Measurements from ENCODE around the gene PGLYRP1.

The PGLYRP1 gene

DNA sequence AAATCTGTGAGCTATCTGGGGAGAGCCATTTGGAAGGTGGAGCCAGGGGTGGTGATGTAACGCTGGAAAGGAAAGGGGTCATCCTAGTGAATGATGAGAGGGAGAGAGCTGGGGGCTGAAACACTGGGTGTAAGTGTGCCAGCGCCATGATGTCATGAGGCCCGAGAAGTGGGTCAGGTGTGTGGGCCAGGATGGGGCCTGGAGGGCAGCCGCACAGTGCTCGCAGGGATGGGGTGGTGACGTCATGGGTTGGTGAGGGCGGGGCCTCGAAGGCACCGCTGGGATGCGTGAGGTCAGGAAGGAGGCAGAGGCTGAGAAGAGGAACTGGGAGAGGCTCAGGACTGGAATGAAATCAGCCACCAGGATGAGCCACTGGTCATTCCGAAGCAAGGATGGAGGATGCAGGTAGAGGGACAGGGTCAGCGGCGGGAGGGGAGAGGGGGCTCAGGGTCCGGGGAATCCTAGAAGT is 23.2 kb downstream of the PGLYRP1 start:
- H3K4me3 ChIP-seq (ENCODE audit: low read depth, low read length), result no peak overlapping the region
- H2AFZ ChIP-seq (ENCODE audit: low read length, unreplicated experiment), result no peak overlapping the region

DNA sequence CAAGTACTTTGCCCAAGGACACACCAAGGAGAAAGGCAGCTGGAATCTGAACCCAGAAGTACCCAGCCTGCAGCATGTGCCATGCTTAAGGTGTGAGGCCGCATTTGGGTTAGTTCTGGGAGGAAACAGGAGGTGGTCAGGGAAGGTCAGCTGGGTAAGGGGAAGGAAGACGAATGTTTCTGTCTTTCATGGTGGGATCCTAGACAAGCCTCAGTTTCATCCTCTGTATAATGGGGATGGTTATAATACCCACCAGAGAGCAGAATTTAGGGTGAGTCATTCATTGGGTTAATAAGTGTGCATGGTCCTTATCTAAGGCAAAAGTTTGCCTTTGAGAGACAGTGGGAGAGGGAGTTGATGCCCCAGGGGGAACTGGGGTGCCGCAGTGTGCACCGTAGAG is 24.0 kb downstream of the PGLYRP1 start:
- no peaks in the 10 kb centered on the region for H3K36me3 ChIP-seq (ENCODE audit: insufficient read depth, low read length)
- no peak overlapping the region for H2AFZ ChIP-seq (ENCODE audit: low read length, unreplicated experiment)
- H3K4me3 ChIP-seq (ENCODE audit: low read depth, low read length), result no peak overlapping the region
- no peaks in the 10 kb centered on the region for H3K27me3 ChIP-seq (ENCODE audit: insufficient read depth, low read length)
- H3K4me1 ChIP-seq (ENCODE audit: control insufficient read depth, insufficient read depth, low read length, unreplicated experiment), result no peaks in the 10 kb centered on the region
- no peak overlapping the region for H3K27ac ChIP-seq (ENCODE audit: low read depth, low read length)
- H3K79me2 ChIP-seq (ENCODE audit: control insufficient read depth, insufficient read depth, low read length, unreplicated experiment), result no peaks in the 10 kb centered on the region

More for the DNA sequence above, 23.2 kb downstream of the PGLYRP1 start:
- H3K79me2 ChIP-seq (ENCODE audit: control insufficient read depth, insufficient read depth, low read length, unreplicated experiment), result no peaks in the 10 kb centered on the region
- H3K4me1 ChIP-seq (ENCODE audit: control insufficient read depth, insufficient read depth, low read length, unreplicated experiment), result no peaks in the 10 kb centered on the region
- no peaks in the 10 kb centered on the region for H3K27me3 ChIP-seq (ENCODE audit: insufficient read depth, low read length)
- H3K27ac ChIP-seq (ENCODE audit: low read depth, low read length), result no peak overlapping the region
- H3K36me3 ChIP-seq (ENCODE audit: insufficient read depth, low read length), result no peaks in the 10 kb centered on the region

DNA sequence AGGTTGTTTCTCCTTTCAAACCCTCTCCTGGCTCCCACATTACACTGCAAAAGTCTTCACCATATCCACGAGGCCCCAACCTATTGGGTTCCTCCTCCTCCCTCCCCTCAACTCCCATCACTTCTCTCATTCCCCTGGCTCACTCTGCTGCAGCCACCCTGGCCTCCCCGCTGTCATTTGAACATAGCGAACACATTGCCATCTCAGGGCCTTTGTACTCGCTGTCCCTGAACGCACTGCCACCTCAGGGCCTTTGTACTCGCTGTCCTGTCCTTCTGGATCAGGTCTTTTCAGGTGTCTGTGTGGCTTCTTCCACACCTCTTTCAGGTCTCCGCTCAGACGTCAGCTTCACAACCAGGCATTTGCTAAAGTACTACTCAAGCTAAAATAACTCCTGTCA is 25.9 kb downstream of the PGLYRP1 start:
- Histone ChIP-seq H3K27me3 (ENCODE audit: insufficient read depth, low read length) (no peaks in the 10 kb centered on the region), H3K79me2 (ENCODE audit: control insufficient read depth, insufficient read depth, low read length, unreplicated experiment) (no peaks in the 10 kb centered on the region), H3K4me3 (ENCODE audit: low read depth, low read length) (no peak overlapping the region), H3K27ac (ENCODE audit: low read depth, low read length) (no peak overlapping the region), H3K36me3 (ENCODE audit: insufficient read depth, low read length) (no peaks in the 10 kb centered on the region), H3K4me1 (ENCODE audit: control insufficient read depth, insufficient read depth, low read length, unreplicated experiment) (no peaks in the 10 kb centered on the region), H2AFZ (ENCODE audit: low read length, unreplicated experiment) (no peak overlapping the region)

DNA sequence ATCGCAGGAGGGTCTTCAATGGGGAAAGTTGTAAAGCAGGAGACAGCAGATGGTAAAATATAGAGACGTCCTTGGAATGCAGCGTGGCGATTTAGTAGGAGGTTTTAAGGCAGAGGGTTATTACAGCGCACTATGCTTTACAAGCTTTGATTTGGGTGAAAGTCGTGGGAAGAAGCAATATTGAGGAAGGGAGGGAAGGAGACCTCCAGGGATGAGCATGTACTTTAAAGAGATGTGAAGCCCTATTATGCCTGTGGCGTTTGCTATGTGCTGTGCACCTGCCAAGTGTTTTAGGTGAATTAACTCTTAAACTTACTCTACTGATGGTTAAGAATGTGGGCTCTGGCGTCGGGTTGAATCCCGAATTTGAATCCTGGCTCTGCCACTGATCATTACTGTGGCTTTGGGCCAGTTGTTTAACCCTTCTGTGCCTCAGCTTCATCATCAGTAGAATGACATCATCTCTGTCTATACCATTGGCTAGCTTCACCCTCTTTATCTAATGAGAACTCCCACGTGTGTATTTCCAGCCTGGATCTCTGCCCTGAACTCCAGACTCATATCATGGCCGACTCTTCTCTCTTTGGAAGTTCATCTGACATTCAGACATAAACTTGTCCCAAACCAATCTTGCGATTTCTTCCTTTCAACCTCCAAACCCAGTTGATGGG is 27.0 kb downstream of the PGLYRP1 start:
- Histone ChIP-seq H2AFZ (ENCODE audit: low read length, unreplicated experiment) (peak overlapping the region; percentile 10), H3K27ac (ENCODE audit: low read depth, low read length) (no peak overlapping the region), H3K79me2 (ENCODE audit: control insufficient read depth, insufficient read depth, low read length, unreplicated experiment) (no peaks in the 10 kb centered on the region), H3K4me3 (ENCODE audit: low read depth, low read length) (peak overlapping the region; percentile 87), H3K36me3 (ENCODE audit: insufficient read depth, low read length) (no peaks in the 10 kb centered on the region), H3K27me3 (ENCODE audit: insufficient read depth, low read length) (no peaks in the 10 kb centered on the region), H3K4me1 (ENCODE audit: control insufficient read depth, insufficient read depth, low read length, unreplicated experiment) (no peaks in the 10 kb centered on the region)

DNA sequence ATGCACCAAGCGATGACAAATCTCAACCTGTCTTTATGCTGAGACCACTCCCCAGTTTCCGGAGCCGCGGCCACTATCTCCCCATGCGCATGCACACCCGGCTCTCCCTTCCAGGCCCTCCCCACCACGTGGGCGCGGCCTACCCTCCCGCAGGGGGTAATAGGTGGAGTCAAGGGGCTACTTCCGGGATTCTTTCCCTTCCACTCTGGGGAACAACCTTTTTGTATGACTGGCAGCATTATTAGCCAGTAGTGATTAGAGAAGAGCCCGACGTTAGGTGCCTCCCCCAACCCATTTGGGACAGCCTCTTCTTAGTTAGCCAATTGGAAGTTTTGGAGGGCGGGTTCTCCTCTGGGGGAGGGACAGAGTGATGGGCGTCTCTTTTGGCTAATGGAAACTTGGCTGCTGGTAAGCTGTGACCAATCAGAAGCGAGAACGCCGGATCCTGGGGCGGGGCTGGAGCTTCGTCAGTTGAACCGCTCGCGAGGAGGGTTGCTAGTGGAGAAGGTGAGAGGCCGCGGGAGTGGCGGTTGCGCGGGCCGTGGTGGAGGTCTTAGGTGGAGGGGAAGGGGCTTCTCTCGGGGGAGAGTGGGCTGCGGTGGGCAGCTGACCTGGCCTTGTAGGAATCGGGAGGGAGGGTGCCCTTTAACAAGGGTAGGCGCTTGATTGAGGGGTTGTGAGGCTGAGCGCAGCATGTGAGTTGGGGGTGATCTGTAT is 27.7 kb downstream of the PGLYRP1 start, which contains the start of gene CCDC61:
Gene CCDC61 (plus strand): TSS at position 470 of the 717 bp plus-strand sequence. CDS start 7,552 bp downstream, outside the sequence.
- Histone ChIP-seq H3K27ac (ENCODE audit: low read depth, low read length) (no peak within 1 kb of the TSS), H2AFZ (ENCODE audit: low read length, unreplicated experiment) (peak within 1 kb of the TSS; percentile 10), H3K4me1 (ENCODE audit: control insufficient read depth, insufficient read depth, low read length, unreplicated experiment) (no peaks in the 10 kb centered on the region), H3K36me3 (ENCODE audit: insufficient read depth, low read length) (no peaks in the 10 kb centered on the region), H3K27me3 (ENCODE audit: insufficient read depth, low read length) (no peaks in the 10 kb centered on the region), H3K79me2 (ENCODE audit: control insufficient read depth, insufficient read depth, low read length, unreplicated experiment) (no peaks in the 10 kb centered on the region), H3K4me3 (ENCODE audit: low read depth, low read length) (peak within 1 kb of the TSS; percentile 87)

DNA sequence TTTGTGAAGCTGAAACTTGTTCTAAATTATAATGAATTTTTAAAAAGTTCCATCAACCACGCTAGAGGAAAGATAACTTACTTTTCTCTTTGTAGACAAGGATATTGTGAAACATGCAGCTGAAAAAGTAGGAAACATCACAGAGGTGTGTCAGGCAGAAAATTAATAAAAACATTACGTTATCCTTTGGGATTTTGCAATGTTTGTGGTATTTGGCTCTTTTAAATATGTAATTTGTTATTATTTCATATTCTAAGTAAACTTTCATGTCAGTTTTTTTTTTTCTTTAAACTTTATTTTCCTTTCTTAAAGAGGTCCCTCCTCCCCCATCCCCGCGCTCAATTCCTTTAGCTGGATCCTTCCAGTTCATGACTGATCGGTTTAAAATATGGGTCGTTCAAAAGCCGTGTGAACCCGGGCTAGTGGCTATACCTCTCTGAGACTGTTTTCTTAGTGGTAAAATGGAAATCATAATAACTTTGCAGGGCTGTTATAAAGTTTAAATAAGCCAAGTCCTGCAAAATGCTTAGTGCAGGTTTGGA is 28.3 kb downstream of the PGLYRP1 start:
- Histone ChIP-seq H3K4me1 (ENCODE audit: control insufficient read depth, insufficient read depth, low read length, unreplicated experiment) (no peaks in the 10 kb centered on the region), H3K79me2 (ENCODE audit: control insufficient read depth, insufficient read depth, low read length, unreplicated experiment) (no peaks in the 10 kb centered on the region), H2AFZ (ENCODE audit: low read length, unreplicated experiment) (no peak overlapping the region), H3K27ac (ENCODE audit: low read depth, low read length) (no peak overlapping the region), H3K4me3 (ENCODE audit: low read depth, low read length) (peak overlapping the region; percentile 71), H3K36me3 (ENCODE audit: insufficient read depth, low read length) (no peaks in the 10 kb centered on the region), H3K27me3 (ENCODE audit: insufficient read depth, low read length) (peaks cover 3% of the 10 kb centered on the region)

DNA sequence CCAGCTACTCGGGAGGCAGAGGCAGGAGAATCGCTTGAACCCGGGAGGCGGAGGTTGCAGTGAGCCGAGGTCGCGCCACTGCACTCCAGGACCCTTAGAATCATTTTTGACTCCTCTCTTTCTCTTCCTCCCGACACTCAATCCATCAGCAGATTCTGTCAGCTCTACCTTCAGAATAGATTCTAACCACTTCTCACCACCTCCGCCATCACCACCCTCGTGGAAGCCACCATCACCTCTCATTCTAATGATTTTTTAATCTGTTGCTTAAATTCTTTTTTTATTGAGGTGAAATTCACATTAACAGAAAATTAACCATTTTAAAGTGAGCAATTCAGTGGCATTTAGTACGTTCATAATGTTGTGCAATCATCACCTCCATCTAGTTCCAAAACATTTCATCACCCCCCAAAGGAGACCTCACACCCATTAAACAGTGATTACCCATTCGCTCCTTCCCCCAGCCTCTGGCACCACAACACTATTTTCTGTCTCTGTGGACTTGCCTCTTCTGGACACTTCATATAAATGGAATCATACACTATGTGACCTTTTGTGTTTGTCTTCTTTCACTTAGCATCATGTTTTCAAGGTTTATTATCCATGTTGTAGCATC is 32.6 kb downstream of the PGLYRP1 start:
- H2AFZ ChIP-seq (ENCODE audit: low read length, unreplicated experiment), result no peak overlapping the region
- no peaks in the 10 kb centered on the region for H3K36me3 ChIP-seq (ENCODE audit: insufficient read depth, low read length)
- H3K4me3 ChIP-seq (ENCODE audit: low read depth, low read length), result no peak overlapping the region
- H3K27ac ChIP-seq (ENCODE audit: low read depth, low read length), result no peak overlapping the region
- H3K4me1 ChIP-seq (ENCODE audit: control insufficient read depth, insufficient read depth, low read length, unreplicated experiment), result no peaks in the 10 kb centered on the region
- H3K27me3 ChIP-seq (ENCODE audit: insufficient read depth, low read length), result peaks cover 6% of the 10 kb centered on the region
- H3K79me2 ChIP-seq (ENCODE audit: control insufficient read depth, insufficient read depth, low read length, unreplicated experiment), result no peaks in the 10 kb centered on the region

DNA sequence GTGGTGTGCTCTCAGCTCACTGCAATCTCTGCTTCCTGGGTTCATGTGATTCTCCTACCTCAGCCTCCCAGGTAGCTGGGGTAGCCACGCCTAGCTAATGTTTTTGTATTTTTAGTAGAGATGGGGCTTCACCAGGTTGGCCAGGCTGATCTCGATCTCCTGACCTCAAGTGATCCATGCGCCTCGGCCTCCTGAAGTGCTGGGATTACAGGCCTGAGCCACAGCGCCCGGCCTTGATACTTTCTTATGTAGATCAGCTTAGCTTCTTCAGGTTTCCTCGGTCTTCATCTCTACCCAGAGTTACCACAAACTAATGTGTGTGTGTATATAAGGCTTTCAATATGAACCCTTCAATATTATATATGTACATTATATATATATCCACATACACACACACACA is 37.5 kb downstream of the PGLYRP1 start:
- H3K4me3 ChIP-seq (ENCODE audit: low read depth, low read length), result no peak overlapping the region
- no peak overlapping the region for H2AFZ ChIP-seq (ENCODE audit: low read length, unreplicated experiment)
- no peak overlapping the region for H3K27ac ChIP-seq (ENCODE audit: low read depth, low read length)
- H3K27me3 ChIP-seq (ENCODE audit: insufficient read depth, low read length), result peaks cover 6% of the 10 kb centered on the region
- no peaks in the 10 kb centered on the region for H3K36me3 ChIP-seq (ENCODE audit: insufficient read depth, low read length)
- no peaks in the 10 kb centered on the region for H3K79me2 ChIP-seq (ENCODE audit: control insufficient read depth, insufficient read depth, low read length, unreplicated experiment)
- no peaks in the 10 kb centered on the region for H3K4me1 ChIP-seq (ENCODE audit: control insufficient read depth, insufficient read depth, low read length, unreplicated experiment)

DNA sequence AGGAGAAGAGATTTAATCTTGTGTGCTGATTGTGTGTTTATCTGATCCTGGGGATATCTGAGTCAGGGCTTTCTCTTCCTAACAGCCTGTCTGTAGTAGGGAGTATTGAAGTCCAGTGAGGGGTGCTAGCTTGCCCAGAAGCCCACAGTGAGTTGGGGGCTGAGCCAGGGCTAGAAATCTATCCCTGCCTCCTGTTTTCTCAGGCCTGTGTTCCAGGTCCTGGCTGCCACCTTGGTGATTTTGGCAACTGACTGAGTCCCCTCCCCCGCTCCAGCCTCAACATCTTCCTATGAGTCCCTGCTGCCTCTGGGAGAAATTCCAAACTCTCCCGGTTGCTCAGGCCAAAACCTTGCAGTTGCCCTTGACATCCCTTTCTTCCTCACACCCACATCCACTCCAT is 41.5 kb downstream of the PGLYRP1 start:
- H3K79me2 ChIP-seq (ENCODE audit: control insufficient read depth, insufficient read depth, low read length, unreplicated experiment), result no peaks in the 10 kb centered on the region
- H2AFZ ChIP-seq (ENCODE audit: low read length, unreplicated experiment), result no peak overlapping the region
- no peaks in the 10 kb centered on the region; the same call in 1 of the 2 replicates for H3K27me3 ChIP-seq (ENCODE audit: insufficient read depth, low read length)
- H3K4me1 ChIP-seq (ENCODE audit: control insufficient read depth, insufficient read depth, low read length, unreplicated experiment), result no peaks in the 10 kb centered on the region
- H3K4me3 ChIP-seq (ENCODE audit: low read depth, low read length), result no peak overlapping the region
- H3K36me3 ChIP-seq (ENCODE audit: insufficient read depth, low read length), result no peaks in the 10 kb centered on the region
- no peak overlapping the region for H3K27ac ChIP-seq (ENCODE audit: low read depth, low read length)

DNA sequence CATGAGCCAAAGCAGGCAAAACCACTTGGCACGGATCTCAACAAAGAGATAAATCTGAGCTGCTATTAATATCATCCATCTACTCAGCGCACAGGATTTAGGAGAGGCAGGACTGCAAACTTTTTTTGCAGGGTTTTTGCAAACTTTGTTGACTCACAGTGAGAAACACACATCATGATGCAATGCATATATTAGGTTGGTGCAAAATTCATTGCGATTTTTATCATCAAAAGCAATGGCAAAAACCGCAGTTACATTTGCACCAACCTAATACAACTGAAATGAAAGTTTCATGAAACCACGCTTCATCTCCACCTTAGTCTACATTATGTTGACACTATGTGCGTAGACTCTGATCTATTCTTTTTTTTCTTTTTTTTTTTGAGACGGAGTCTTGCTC is 44.7 kb downstream of the PGLYRP1 start:
- Histone ChIP-seq H3K36me3 (ENCODE audit: insufficient read depth, low read length) (no peaks in the 10 kb centered on the region), H3K4me1 (ENCODE audit: control insufficient read depth, insufficient read depth, low read length, unreplicated experiment) (no peaks in the 10 kb centered on the region), H3K79me2 (ENCODE audit: control insufficient read depth, insufficient read depth, low read length, unreplicated experiment) (no peaks in the 10 kb centered on the region), H3K4me3 (ENCODE audit: low read depth, low read length) (no peak overlapping the region), H2AFZ (ENCODE audit: low read length, unreplicated experiment) (no peak overlapping the region), H3K27me3 (ENCODE audit: insufficient read depth, low read length) (peaks cover 26% of the 10 kb centered on the region), H3K27ac (ENCODE audit: low read depth, low read length) (no peak overlapping the region)

Measured in ACC112 (cell line).